ENCODE data around the gene NOP16.

Gene NOP16

GRCh38 chr5:176388444-176389134, at the start of gene NOP16, which contains the start of gene HIGD2A:
NOP16 (minus strand) TSS chr5:176388598; CDS start chr5:176388539, 59 bp downstream.
HIGD2A (plus strand) TSS chr5:176388751; CDS start chr5:176388820, 69 bp downstream.
- no peak for DNase-seq

- no peak for DNase-seq
Observed at GRCh38 chr5:176436656-176437055, 48.3 kb upstream of the NOP16 start.

GRCh38 chr5:176432707-176433106, 44.3 kb upstream of the NOP16 start:
- DNase-seq, result no peak

GRCh38 chr5:176429972-176430371, 41.6 kb upstream of the NOP16 start:
- no peak for DNase-seq

- no peak for DNase-seq
Observed at GRCh38 chr5:176427971-176428370, 39.6 kb upstream of the NOP16 start.

- no peak for DNase-seq
Observed at GRCh38 chr5:176426876-176427275, 38.5 kb upstream of the NOP16 start.

- DNase-seq, result no peak
Observed at GRCh38 chr5:176425791-176426190, 37.4 kb upstream of the NOP16 start.

- DNase-seq, result no peak
Observed at GRCh38 chr5:176425138-176425537, 36.7 kb upstream of the NOP16 start.

GRCh38 chr5:176424181-176424580, 35.8 kb upstream of the NOP16 start:
- DNase-seq, result no peak

- DNase-seq, result no peak
Observed at GRCh38 chr5:176420972-176421544, 32.7 kb upstream of the NOP16 start.

GRCh38 chr5:176420086-176420485, 31.7 kb upstream of the NOP16 start:
- DNase-seq, result no peak

- no peak for DNase-seq
Observed at GRCh38 chr5:176418251-176418650, 29.9 kb upstream of the NOP16 start.

GRCh38 chr5:176416965-176417364, 28.6 kb upstream of the NOP16 start:
- no peak for DNase-seq

GRCh38 chr5:176415952-176416924, 27.8 kb upstream of the NOP16 start, which contains the start of gene CLTB:
CLTB (minus strand) TSS chr5:176416539; CDS start chr5:176416363, 176 bp downstream.
- no peak for DNase-seq

- no peak for DNase-seq
Observed at GRCh38 chr5:176415240-176415951, 27.0 kb upstream of the NOP16 start.

GRCh38 chr5:176414704-176415103, 26.3 kb upstream of the NOP16 start:
- no peak for DNase-seq

GRCh38 chr5:176413709-176414191, 25.4 kb upstream of the NOP16 start:
- DNase-seq, result no peak

GRCh38 chr5:176413255-176413565, 24.8 kb upstream of the NOP16 start:
- DNase-seq, result no peak

- DNase-seq, result no peak
Observed at GRCh38 chr5:176412517-176413254, 24.3 kb upstream of the NOP16 start.

- no peak for DNase-seq
Observed at GRCh38 chr5:176410486-176411180, 22.2 kb upstream of the NOP16 start.

- no peak for DNase-seq
Observed at GRCh38 chr5:176409765-176410164, 21.4 kb upstream of the NOP16 start.
